Testis (tissue), 2 donors: ENCODE data around the gene TSPAN17.

Experiments used
- CTCF ChIP-seq, 3 experiments: fragments of 450-650 bp in 2 of 3; fragments of 200-600 bp in 1 of 3; sonication (generic) in 1 of 3; IDR thresholded peaks; one replicate each; pipeline ENCODE4 v1.5.1; 2016 to 2019; ENCODE audit warnings: antibody characterized with exemption in 3 of 3, mild to moderate bottlenecking in 2 of 3, moderate library complexity in 1 of 3
- POLR2A ChIP-seq: fragments of 450-650 bp; IDR thresholded peaks from one replicate; pipeline ENCODE4 v1.6.1; 2017; ENCODE audit warnings: antibody characterized with exemption, mild to moderate bottlenecking, moderate library complexity

- TF ChIP-seq CTCF (IDR thresholded peaks at IDR 0.05): no peak
- TF ChIP-seq POLR2A: no peak
Measured at GRCh38 chr5:176629317-176629852, 17.9 kb upstream of the TSPAN17 start.
